Gastrocnemius medialis (tissue), 4 donors: ENCODE results near the gene CDH18.

ENCODE experiments used
- CTCF ChIP-seq, 5 experiments: fragments of 450-650 bp in 3 of 5; fragments of 200-600 bp in 2 of 5; sonication (generic) in 2 of 5; IDR thresholded peaks in 4 of 5; conservative IDR thresholded peaks in 1 of 5; 1 replicate in 4 of 5; 2 replicates in 1 of 5; pipeline ENCODE4 v1.5.1; 2016 to 2019; ENCODE audit warnings: antibody characterized with exemption in 5 of 5, mild to moderate bottlenecking in 3 of 5, moderate library complexity in 3 of 5
- POLR2A ChIP-seq, 2 donors: fragments of 450-650 bp; IDR thresholded peaks; one replicate each; pipeline ENCODE4 v1.6.1; 2017; ENCODE audit warnings: antibody characterized with exemption in 2 of 2, mild to moderate bottlenecking in 2 of 2, moderate library complexity in 2 of 2

GRCh38 chr5:19709403-19709802, 278.6 kb downstream of the CDH18 start:
- TF ChIP-seq CTCF (IDR thresholded peaks at IDR 0.05 in 4 of 5, conservative IDR thresholded peaks at IDR 0.05 in 1 of 5), result no peak
- no peak for TF ChIP-seq POLR2A (IDR thresholded peaks at IDR 0.05)
